SK-N-SH treated with all-trans-retinoic acid at 6 μM for 48 hours (cell line): ENCODE measurements around the gene OLFM1.

ENCODE experiments used
- ATAC-seq: fragments of 200-7000 bp; cut with Tn5 transposase; 3 replicates; pipeline ENCODE4 v1.9.1; 2020; ENCODE audit warnings: mild to moderate bottlenecking, moderate library complexity
- ARNTL ChIP-seq: fragments of 450-650 bp; formaldehyde crosslinking; IDR thresholded peaks from 2 replicates; pipeline ENCODE4 v1.5.0; 2020; ENCODE audit warnings: low read depth, mild to moderate bottlenecking, moderate library complexity, borderline replicate concordance
- BACH2 ChIP-seq: fragments of 250-450 bp; sonication (Bioruptor Pico); IDR thresholded peaks from 2 replicates; pipeline ENCODE4 v1.9.0; 2021; ENCODE audit warnings: mild to moderate bottlenecking, borderline replicate concordance
- CREB5 ChIP-seq: fragments of 250-450 bp; sonication (Bioruptor Pico); IDR thresholded peaks from 2 replicates; pipeline ENCODE4 v1.5.1; 2020; ENCODE audit warnings: low read depth, mild to moderate bottlenecking, moderate library complexity
- CSDC2 ChIP-seq: fragments of 250-450 bp; sonication (Bioruptor Pico); IDR thresholded peaks from 2 replicates; pipeline ENCODE4 v1.5.0; 2020; ENCODE audit warnings: mild to moderate bottlenecking, moderate library complexity
- ESRRG ChIP-seq: fragments of 250-450 bp; sonication (Bioruptor Pico); IDR thresholded peaks from 2 replicates; pipeline ENCODE4 v1.6.1; 2021; ENCODE audit warnings: mild to moderate bottlenecking
- GLIS3 ChIP-seq: fragments of 250-450 bp; sonication (Bioruptor Pico); IDR thresholded peaks from 2 replicates; pipeline ENCODE4 v1.5.0; 2020; ENCODE audit warnings: mild to moderate bottlenecking, moderate library complexity
- ISL1 ChIP-seq: fragments of 250-450 bp; sonication (Bioruptor Pico); IDR thresholded peaks from 2 replicates; pipeline ENCODE4 v2.1.2; 2022; ENCODE audit warnings: mild to moderate bottlenecking, moderate library complexity
- PATZ1 ChIP-seq: fragments of 250-450 bp; sonication (Bioruptor Pico); IDR thresholded peaks from 2 replicates; pipeline ENCODE4 v1.8.0; 2020; ENCODE audit warnings: mild to moderate bottlenecking, moderate library complexity, borderline replicate concordance
- POU6F1 ChIP-seq: fragments of 250-450 bp; sonication (Bioruptor Pico); IDR thresholded peaks from 2 replicates; pipeline ENCODE4 v1.8.0; 2021; ENCODE audit warnings: low read depth, mild to moderate bottlenecking, moderate library complexity, borderline replicate concordance
- PPARA ChIP-seq: fragments of 250-450 bp; sonication (Bioruptor Pico); IDR thresholded peaks from 2 replicates; pipeline ENCODE4 v1.5.0; 2020; ENCODE audit warnings: mild to moderate bottlenecking, borderline replicate concordance
- RARB ChIP-seq: fragments of 250-450 bp; sonication (Bioruptor Pico); IDR thresholded peaks from 2 replicates; pipeline ENCODE4 v1.8.0; 2021; ENCODE audit warnings: mild to moderate bottlenecking, moderate library complexity
- SNAI2 ChIP-seq: fragments of 250-450 bp; sonication (Bioruptor Pico); IDR thresholded peaks from 2 replicates; pipeline ENCODE4 v1.5.0; 2020; ENCODE audit warnings: mild to moderate bottlenecking, moderate library complexity
- TOX ChIP-seq: fragments of 250-450 bp; sonication (Bioruptor Pico); IDR thresholded peaks from 2 replicates; pipeline ENCODE4 v1.8.0; 2021; ENCODE audit warnings: mild to moderate bottlenecking, moderate library complexity, borderline replicate concordance
- TSHZ2 ChIP-seq: fragments of 250-450 bp; sonication (Bioruptor Pico); IDR thresholded peaks from 2 replicates; pipeline ENCODE4 v1.5.0; 2020; ENCODE audit warnings: mild to moderate bottlenecking, moderate library complexity
- ZC3H10 ChIP-seq: fragments of 250-450 bp; sonication (Bioruptor Pico); IDR thresholded peaks from 2 replicates; pipeline ENCODE4 v1.5.1; 2021; ENCODE audit warnings: mild to moderate bottlenecking, moderate library complexity
- ZFP3 ChIP-seq: fragments of 250-450 bp; sonication (Bioruptor Pico); IDR thresholded peaks from 2 replicates; pipeline ENCODE4 v1.5.0; 2020; ENCODE audit warnings: mild to moderate bottlenecking, moderate library complexity
- ZFP30 ChIP-seq: fragments of 450-650 bp; formaldehyde crosslinking; IDR thresholded peaks from 2 replicates; pipeline ENCODE4 v1.5.0; 2022; ENCODE audit warnings: mild to moderate bottlenecking, moderate library complexity
- ZNF565 ChIP-seq: fragments of 450-650 bp; formaldehyde crosslinking; conservative IDR thresholded peaks from 2 replicates; pipeline ENCODE4 v1.5.0; 2020; ENCODE audit warnings: low read depth, mild to moderate bottlenecking, moderate library complexity
- ZNF70 ChIP-seq: fragments of 450-650 bp; formaldehyde crosslinking; IDR thresholded peaks from 2 replicates; pipeline ENCODE4 v1.5.0; 2020; ENCODE audit warnings: mild to moderate bottlenecking, moderate library complexity
- ZNF8 ChIP-seq: fragments of 450-650 bp; formaldehyde crosslinking; IDR thresholded peaks from 2 replicates; pipeline ENCODE4 v1.5.0; 2020; ENCODE audit warnings: mild to moderate bottlenecking, moderate library complexity

Gene OLFM1

GRCh38 chr9:135100241-135100681, 12.8 kb downstream of the OLFM1 start:
- no peak for TF ChIP-seq CSDC2 (CRISPR knock-in tag)
- no peak for TF ChIP-seq ZC3H10 (CRISPR knock-in tag)
- no peak for TF ChIP-seq GLIS3 (CRISPR knock-in tag)
- TF ChIP-seq ZNF565 (CRISPR knock-in tag), result no peak
- TF ChIP-seq PPARA (CRISPR knock-in tag), result no peak
- no peak for TF ChIP-seq ZFP3
- no peak for TF ChIP-seq ISL1 (CRISPR knock-in tag)
- no peak for ATAC-seq

- TF ChIP-seq CREB5, result no peak
- no peak for TF ChIP-seq SNAI2 (CRISPR knock-in tag)
- TF ChIP-seq PPARA (CRISPR knock-in tag), result no peak
- no peak for TF ChIP-seq RARB
- no peak for TF ChIP-seq ZFP30 (CRISPR knock-in tag)
- no peak for TF ChIP-seq ZNF70 (CRISPR knock-in tag)
- TF ChIP-seq ARNTL (CRISPR knock-in tag), result no peak
- TF ChIP-seq GLIS3 (CRISPR knock-in tag), result no peak
- no peak for TF ChIP-seq CSDC2 (CRISPR knock-in tag)
- no peak for TF ChIP-seq PATZ1 (CRISPR knock-in tag)
- TF ChIP-seq ZNF565 (CRISPR knock-in tag), result no peak
- TF ChIP-seq ZNF8 (CRISPR knock-in tag), result no peak
- TF ChIP-seq BACH2 (CRISPR knock-in tag), result no peak
- TF ChIP-seq TSHZ2 (CRISPR knock-in tag), result no peak
- no peak for TF ChIP-seq TOX (CRISPR knock-in tag)
- TF ChIP-seq ESRRG, result no peak
- TF ChIP-seq ZC3H10 (CRISPR knock-in tag), result no peak
- TF ChIP-seq, all 23 proteins: peak for 0
- ATAC-seq, result no peak
These were observed 13.4 kb downstream of the OLFM1 start for GRCh38 chr9:135100725-135101410.

GRCh38 chr9:135101486-135101885, 14.0 kb downstream of the OLFM1 start:
- no peak for TF ChIP-seq TSHZ2 (CRISPR knock-in tag)
- TF ChIP-seq CSDC2 (CRISPR knock-in tag), result no peak
- TF ChIP-seq ZNF70 (CRISPR knock-in tag), result no peak
- TF ChIP-seq ZFP30 (CRISPR knock-in tag), result no peak
- TF ChIP-seq ZNF565 (CRISPR knock-in tag), result no peak
- no peak for TF ChIP-seq PATZ1 (CRISPR knock-in tag)
- no peak for TF ChIP-seq TOX (CRISPR knock-in tag)
- TF ChIP-seq POU6F1 (CRISPR knock-in tag), result no peak

More at GRCh38 chr9:135101486-135101885, 14.0 kb downstream of the OLFM1 start:
- ATAC-seq, result no peak
